Umbilical cord (tissue), 2 donors: ENCODE results near the gene NRN1L. TPM values are rescaled to one million over a fixed set of nuclear protein-coding genes. Genes with fewer than 3 reads are reported as not detected.

Experiments
- DNase-seq: peaks from one replicate; pipeline ENCODE4 v3.0.0-alpha.2; 2015; ENCODE audit warnings: low spot score
- total RNA-seq: library from RNA; depleted of rRNA; stranded (reverse); fragments of >200 nt; gene quantifications from one replicate; pipeline ENCODE4 v1.2.3, GENCODE V29; 2014; ENCODE audit warnings: low replicate concordance; ENCODE audit not compliant: insufficient read depth

The NRN1L gene
- total RNA-seq, 1 donor from 2014 or later = not detected

GRCh38 chr16:67915831-67916723 lies 31.4 kb downstream of the NRN1L start:
- DNase-seq = no peak

- DNase-seq = no peak
Observed at GRCh38 chr16:67917140-67917851, 32.6 kb downstream of the NRN1L start.

DNA sequence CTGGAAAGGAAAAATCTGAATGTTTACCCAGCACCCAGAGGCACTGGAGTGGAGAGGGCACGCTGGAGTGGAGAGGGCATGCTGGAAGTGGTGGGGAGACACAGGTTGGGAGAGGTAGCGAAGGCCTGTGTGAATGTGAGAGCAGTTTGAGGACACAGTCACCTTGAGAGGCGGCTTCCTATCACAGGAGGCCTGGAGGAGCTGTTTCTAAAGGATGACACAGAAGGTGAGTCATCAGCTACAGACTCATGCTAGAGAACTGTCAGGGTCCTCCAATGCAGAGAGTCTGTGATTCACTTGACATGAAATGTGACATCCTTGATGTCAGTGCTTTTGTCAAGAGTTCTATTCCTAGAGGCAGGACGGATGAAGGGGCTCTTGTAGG lies 33.2 kb downstream of the NRN1L start:
- no peak for DNase-seq

DNA sequence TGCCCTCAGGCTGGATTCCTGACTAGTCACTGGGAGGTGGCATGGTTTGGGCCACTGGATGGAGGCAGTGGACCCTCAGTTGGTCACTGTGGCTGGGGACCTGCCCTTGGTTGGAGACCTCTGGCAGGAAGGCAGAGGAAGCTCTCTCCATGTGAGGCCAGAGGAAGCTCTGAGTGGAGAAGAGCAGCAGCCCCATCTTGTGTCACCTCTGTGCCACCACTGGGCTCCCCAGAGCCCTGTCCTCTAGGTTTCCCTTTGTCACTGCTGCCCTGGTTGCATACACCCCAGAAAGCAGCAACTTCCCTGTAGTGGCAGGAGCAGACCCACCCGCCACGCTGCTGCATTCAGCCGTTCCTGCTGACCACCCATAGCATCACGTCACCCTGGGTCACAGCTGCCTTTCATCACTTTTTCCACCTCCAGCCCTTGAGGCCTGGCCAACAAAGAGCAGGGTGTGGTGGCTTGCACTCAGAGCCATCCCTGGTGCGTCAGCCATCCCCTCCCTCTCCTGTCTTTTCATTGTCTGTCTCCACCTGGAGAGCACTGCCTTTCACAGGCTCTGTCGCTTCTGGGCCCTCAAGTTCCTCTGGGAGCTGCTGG lies 35.0 kb downstream of the NRN1L start:
- no peak for DNase-seq

DNA sequence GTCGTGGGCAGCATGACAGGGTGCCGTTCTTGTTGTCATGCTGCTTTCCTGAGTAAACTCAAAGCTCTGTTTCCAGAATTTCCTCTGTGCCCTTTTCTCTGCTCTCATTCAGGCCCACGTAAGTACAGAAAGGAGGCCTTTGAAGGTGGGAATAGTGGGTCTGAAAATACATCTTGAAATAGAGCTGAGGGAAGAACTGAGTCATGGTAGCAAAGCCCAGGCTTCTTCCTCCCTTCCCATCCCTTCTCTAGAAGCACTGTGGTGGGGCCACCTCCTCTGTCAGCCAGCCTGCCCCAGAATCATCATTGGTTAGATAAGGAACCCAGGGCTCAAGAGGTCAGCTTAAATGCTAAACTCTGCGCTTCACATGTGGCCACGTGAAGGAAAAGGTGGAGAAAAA lies 37.5 kb downstream of the NRN1L start:
- peak; percentile 53 for DNase-seq

DNA sequence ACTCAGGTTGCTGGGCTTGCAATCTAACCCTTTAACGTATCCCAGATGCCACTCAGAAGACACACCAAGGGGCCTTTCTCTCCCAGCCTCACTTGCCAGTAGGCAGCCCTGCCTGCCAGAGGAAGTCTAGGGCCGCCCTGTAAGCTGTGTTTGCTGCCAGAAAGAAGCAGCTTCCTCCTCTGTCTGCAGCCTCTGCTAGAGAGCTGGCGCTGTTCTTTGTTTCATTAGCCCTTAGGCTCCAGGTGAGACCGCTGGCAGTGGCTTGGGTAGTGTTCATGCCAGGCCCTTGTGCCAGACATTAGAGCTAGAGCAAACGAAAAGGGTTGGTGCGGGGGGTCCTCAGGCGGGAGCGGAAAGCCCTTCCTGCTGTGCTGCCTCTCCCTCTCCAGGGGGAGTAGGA lies 38.1 kb downstream of the NRN1L start:
- no peak for DNase-seq

DNA sequence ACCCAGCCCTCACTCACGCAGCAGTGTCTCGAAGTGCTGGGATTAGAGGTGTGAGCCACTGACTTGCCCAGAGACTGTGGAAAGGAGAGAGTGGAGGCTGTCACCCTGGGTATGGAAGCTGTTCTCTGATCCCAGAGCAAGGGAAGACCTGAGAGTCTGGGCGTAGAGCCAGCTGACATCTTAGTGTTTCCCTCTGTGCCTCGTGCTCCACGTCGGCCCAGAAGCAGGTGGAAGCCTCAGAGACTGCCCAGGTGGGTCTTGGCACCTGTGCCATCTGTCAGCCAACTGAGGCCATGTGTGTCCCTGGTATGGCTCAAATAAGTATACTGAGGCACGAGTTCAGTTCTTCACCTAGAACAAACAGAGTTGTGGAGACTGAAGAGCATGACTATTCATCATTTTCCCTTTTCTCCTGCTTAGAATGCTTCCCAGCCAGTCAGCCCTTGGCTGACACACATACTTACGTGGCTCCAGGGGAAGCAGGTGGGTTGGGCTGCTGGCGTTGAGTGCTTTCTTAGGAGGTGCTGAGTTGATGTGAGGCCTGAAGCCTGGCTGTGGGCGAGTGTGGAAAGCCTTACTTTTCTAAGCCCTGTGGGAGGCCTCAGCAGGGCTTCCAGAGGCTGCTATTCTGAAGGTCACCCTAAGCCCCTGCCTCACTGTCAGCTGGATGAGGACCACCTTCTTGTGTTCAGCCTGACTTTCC lies 38.9 kb downstream of the NRN1L start:
- DNase-seq = no peak

GRCh38 chr16:67924140-67924906 lies 39.6 kb downstream of the NRN1L start:
- no peak for DNase-seq

- DNase-seq = no peak
Observed at GRCh38 chr16:67926181-67926750, 41.6 kb downstream of the NRN1L start.

DNA sequence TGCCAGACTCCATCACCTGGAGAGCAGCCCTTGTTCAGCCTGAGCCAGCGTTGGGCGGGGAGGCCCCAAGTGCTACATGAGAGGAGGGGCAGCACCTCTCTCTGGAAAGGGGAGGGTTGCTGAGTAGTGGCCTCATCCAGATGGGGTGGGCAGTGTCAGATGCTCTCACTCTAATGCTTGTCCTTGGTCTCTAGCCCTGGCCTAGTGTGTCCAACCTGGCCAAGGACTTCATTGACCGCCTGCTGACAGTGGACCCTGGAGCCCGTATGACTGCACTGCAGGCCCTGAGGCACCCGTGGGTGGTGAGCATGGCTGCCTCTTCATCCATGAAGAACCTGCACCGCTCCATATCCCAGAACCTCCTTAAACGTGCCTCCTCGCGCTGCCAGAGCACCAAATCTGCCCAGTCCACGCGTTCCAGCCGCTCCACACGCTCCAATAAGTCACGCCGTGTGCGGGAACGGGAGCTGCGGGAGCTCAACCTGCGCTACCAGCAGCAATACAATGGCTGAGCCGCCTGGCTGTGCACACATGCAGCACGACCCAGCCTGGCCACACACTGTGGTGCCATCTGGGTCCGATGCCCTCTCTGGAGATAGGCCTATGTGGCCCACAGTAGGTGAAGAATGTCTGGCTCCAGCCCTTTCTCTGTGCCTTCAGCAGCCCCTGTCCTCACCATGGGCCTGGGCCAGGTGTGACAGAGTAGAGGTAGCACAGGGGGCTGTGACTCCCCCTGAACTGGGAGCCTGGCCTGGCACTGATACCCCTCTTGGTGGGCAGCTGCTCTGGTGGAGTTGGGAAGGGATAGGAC lies 42.7 kb downstream of the NRN1L start:
- no peak for DNase-seq

DNA sequence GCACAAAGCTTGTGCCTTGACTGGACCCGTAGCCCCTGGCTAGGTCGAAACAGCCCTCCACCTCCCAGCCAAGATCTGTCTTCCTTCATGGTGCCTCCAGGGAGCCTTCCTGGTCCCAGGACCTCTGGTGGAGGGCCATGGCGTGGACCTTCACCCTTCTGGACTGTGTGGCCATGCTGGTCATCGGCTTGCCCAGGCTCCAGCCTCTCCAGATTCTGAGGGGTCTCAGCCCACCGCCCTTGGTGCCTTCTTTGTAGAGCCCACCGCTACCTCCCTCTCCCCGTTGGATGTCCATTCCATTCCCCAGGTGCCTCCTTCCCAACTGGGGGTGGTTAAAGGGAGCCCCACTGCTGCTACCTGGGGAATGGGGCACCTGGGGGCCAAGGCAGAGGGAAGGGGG lies 43.5 kb downstream of the NRN1L start:
- DNase-seq = no peak

DNA sequence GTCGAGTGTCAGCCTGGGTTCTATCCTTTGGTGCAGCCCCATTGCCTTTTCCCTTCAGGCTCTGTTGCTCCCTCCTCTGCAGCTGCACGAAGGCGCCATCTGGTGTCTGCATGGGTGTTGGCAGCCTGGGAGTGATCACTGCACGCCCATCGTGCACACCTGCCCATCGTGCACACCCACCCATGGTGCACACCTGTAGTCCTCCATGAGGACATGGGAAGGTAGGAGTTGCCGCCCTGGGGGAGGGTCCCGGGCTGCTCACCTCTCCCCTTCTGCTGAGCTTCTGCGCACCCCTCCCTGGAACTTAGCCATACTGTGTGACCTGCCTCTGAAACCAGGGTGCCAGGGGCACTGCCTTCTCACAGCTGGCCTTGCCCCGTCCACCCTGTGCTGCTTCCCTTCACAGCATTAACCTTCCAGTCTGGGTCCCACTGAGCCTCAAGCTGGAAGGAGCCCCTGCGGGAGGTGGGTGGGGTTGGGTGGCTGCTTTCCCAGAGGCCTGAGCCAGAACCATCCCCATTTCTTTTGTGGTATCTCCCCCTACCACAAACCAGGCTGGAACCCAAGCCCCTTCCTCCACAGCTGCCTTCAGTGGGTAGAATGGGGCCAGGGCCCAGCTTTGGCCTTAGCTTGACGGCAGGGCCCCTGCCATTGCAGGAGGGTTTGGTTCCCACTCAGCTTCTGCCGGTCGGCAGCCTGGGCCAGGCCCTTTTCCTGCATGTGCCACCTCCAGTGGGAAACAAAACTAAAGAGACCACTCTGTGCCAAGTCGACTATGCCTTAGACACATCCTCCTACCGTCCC lies 44.1 kb downstream of the NRN1L start:
- DNase-seq = peak; percentile 59

DNA sequence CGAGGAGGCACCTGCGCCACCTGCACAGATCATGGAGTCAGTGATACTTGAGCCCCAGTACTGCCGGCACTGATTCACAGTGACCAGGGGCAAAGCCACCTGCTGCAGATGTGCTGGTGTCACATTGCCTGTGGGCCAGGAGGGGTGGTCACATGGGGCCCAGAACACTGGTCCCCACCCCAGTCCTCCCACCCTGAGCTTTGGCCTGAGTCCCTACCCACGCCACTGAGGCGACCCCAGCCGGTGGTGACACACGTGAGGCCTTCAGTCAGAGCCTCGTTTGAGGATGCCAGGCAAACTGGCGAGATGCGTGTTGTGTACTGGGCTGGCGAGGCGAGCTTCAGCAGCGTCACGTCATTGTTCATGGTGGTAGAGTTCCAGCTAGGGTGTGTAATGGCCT lies 45.5 kb downstream of the NRN1L start:
- DNase-seq = no peak

DNA sequence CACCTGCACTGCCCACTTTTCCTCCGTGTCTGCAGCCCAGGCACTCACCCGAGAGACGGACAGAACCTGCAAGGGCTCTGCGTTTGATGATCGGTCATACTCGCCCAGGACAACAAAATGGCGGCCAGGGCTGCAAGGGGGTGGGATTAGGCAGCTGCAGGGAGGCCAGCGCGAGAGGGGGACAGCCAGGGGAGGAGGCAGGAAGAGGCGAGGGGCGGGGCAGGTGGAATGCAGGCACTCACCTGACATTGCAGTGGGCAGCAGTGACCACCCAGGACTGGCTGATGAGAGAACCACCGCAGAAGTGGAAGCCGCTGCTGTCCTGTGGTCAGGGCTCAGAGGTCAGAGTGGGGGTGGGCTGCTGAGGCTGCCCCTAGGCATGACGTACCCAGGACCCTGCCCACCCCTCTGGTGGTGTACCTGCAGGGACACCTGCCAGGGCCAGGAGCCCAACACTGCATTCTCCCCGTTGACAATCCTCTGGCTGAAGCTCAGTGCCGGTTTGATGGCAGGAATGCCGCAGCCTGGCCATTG lies 46.1 kb downstream of the NRN1L start:
- DNase-seq = no peak

DNA sequence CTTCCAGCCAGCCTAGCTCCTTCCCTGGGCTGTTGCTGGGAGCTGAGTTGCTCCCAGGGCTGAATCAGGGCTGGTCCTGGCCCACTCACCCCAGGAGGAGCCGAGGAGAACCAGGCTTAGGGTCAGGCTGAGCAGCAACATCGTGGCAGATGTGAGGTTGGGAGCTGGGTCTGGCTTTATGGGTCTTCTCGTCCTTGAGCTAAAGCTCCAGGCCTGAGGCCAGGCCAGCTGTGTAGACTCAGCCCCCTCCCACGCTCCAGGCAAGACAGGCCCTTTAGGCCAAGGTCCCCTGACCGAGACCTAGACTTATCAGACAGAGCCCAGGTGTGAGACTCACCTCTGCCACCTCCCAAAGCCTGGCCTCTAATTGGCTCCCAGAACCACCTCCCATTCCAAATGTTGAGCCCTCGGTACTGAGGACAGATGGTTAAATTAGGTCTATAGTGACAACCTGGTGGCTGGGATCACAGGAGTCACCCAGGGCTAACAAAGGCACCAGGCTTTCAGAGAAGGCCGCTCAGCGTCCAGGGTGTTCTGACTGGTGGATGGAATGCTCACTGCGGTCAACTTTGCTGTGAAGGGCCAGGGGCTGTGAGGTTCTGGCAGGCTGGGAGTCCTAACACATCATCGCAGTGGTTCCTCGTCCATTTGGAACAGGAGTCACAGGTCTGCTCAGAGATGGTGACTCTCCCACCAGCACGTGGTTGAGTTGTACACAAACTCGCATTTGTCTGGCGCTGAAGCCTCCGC lies 47.2 kb downstream of the NRN1L start, which contains the start of gene CTRL:
Gene CTRL (minus strand): TSS at position 151 of the 750 bp plus-strand sequence. CDS start 10 bp downstream, at position 141.
- DNase-seq = no peak

- no peak for DNase-seq
Observed at GRCh38 chr16:67932462-67932840, 47.8 kb downstream of the NRN1L start.

DNA sequence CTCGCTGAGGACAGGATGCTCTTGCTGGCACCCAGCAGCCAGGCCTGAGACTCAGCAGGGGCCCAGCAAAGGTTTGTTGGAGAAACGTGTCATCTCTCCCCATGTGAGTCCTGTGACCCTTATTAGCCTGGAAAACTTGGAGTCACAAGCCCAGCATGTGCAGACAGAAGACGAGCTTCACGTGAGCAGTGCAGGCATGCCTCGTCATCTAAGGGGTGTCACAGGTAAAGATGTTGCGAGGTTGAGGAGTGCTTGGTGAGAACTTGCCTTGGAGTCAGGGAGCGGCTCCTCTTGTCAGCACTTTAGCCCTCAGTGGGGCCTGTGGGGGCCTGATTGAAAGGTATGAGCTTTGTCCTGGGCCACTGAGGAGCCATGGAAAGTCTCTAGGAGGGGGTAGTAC lies 49.1 kb downstream of the NRN1L start:
- DNase-seq = no peak
